ENCODE results near the gene RNASEL.

- TF ChIP-seq EZH2phosphoT487 (IDR thresholded peaks at IDR 0.05) (no peak), CTCF (IDR thresholded peaks at IDR 0.05) (no peak)
These were observed 39.2 kb downstream of the RNASEL start for GRCh38 chr1:182549811-182550210.

Data from neural progenitor cell (in vitro differentiated cells).